ENCODE measurements around the gene CLIC5. TPM values are rescaled to one million over a fixed set of nuclear protein-coding genes. Genes with fewer than 3 reads are reported as not detected.

Gene CLIC5
- total and polyA plus RNA-seq, 2 of the 8 experiments (the other 6 are each of a cell fraction or from before 2014, with no cell fraction given), result 0.12 to 0.15 TPM

DNA sequence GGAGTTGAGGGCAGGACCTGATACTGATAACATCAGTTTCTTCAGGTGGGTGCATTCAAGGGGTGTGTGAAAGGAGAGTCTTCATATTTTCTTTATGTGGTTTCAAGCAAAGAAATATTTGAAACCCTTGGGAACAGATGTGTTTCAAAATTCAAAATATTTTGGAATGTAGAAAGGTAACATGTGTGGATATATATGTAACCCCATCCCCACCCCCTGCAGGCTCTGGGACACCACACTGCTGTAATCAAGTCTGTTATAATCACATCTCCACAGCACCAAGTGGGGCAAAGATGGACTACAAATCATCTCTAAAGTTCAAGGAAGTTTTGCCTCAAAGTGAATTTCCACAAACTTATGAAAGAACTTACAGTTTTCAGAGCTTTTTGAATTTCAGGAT lies 41.1 kb downstream of the CLIC5 start:
- Histone ChIP-seq H2BK15ac (ENCODE audit: low read length) (no peak overlapping the region), H2BK5ac (ENCODE audit: low read depth, low read length) (no peak overlapping the region), H4K5ac (ENCODE audit: insufficient read length, low read depth, low read length) (no peak overlapping the region), H2AFZ (ENCODE audit: low read length) (no peak overlapping the region), H3K36me3 (ENCODE audit: control insufficient read depth in 2 of 4, insufficient read depth in 4 of 4, low read length in 3 of 4) (no peaks in the 10 kb centered on the region), H3K4me3 (ENCODE audit: extremely low read depth in 1 of 4, insufficient read depth in 2 of 4, low read depth in 3 of 4, low read length in 4 of 4) (no peak overlapping the region), H3K27me3 (replicated peaks in 1 of 4; ENCODE audit: control insufficient read depth in 3 of 4, extremely low read depth in 1 of 4, insufficient read depth in 3 of 4, low read length in 3 of 4) (no peaks in the 10 kb centered on the region), H4K20me1 (replicated peaks in 1 of 2; ENCODE audit: control insufficient read depth in 1 of 2, insufficient read depth in 2 of 2, low read length in 2 of 2) (no peaks in the 10 kb centered on the region), H2BK120ac (replicated peaks; ENCODE audit: low read depth, low read length) (no peak overlapping the region), H3K14ac (ENCODE audit: insufficient read length) (no peak overlapping the region), H3K4ac (replicated peaks; ENCODE audit: insufficient read length, low read depth, low read length) (no peak overlapping the region), H3K4me1 (replicated peaks in 1 of 4; ENCODE audit: control insufficient read depth in 3 of 4, insufficient read depth in 4 of 4, low read length in 3 of 4) (peaks cover 0 to 4% (median 0%) of the 10 kb centered on the region in 4 experiments; a peak in 1 of 7 replicates), H3K23me2 (ENCODE audit: low read depth, low read length) (no peaks in the 10 kb centered on the region), H3K27ac (ENCODE audit: low read depth, low read length) (no peak overlapping the region), H2BK20ac (ENCODE audit: low read length) (no peak overlapping the region), H3K56ac (replicated peaks; ENCODE audit: insufficient read length, low read depth, low read length) (no peak overlapping the region), H3K79me2 (ENCODE audit: control insufficient read depth in 1 of 2, insufficient read depth in 2 of 2, low read length in 2 of 2) (no peaks in the 10 kb centered on the region), H4K8ac (ENCODE audit: extremely low read depth, insufficient read depth, low read length) (no peak overlapping the region), H3K18ac (ENCODE audit: extremely low read depth, low read length) (no peak overlapping the region), H3K79me1 (ENCODE audit: low read depth, low read length) (no peaks in the 10 kb centered on the region), H3K9me3 (ENCODE audit: insufficient read depth in 2 of 2, low read depth in 1 of 2, low read length in 1 of 2) (no peaks in the 10 kb centered on the region), H3K23ac (ENCODE audit: insufficient read length) (no peak overlapping the region), H2BK12ac (ENCODE audit: low read depth, low read length) (no peak overlapping the region), H3K4me2 (ENCODE audit: insufficient read depth in 1 of 2, low read depth in 2 of 2, low read length in 2 of 2) (no peak overlapping the region), H2AK5ac (ENCODE audit: low read depth, low read length) (no peak overlapping the region), H4K91ac (replicated peaks; ENCODE audit: insufficient read length, low read length) (no peak overlapping the region), H3K9ac (replicated peaks in 1 of 4; ENCODE audit: extremely low read depth in 1 of 4, low read depth in 3 of 4, low read length in 3 of 4) (no peak overlapping the region)
- TF ChIP-seq EP300 (IDR thresholded peaks at IDR 0.05; ENCODE audit: borderline replicate concordance in 1 of 2, low read depth in 2 of 2, low read length in 2 of 2), result no peak
- no peak for TF ChIP-seq GABPA (IDR thresholded peaks at IDR 0.05; ENCODE audit: borderline replicate concordance, insufficient read depth, low read length)
- TF ChIP-seq SP1 (IDR thresholded peaks at IDR 0.05; ENCODE audit: low read depth, low read length), result no peak
- no peak for TF ChIP-seq EZH2 (IDR thresholded peaks at IDR 0.05; ENCODE audit: low read depth, low read length, severe bottlenecking)
- TF ChIP-seq FOSL1 (IDR thresholded peaks at IDR 0.05; ENCODE audit: insufficient read depth, low read depth, low read length), result no peak
- no peak for TF ChIP-seq MAFK (IDR thresholded peaks at IDR 0.05; ENCODE audit: low read depth, low read length)
- POLR2A ChIA-PET (ENCODE audit: partially characterized antibody), result no interaction called here
- CTCF ChIA-PET (ENCODE audit: partially characterized antibody), result interaction anchor here (1.3 kb wide), 1 partner anchor 13 kb away, joined by 3 read pairs; no protein-coding TSS in a partner anchor
- FAIRE-seq (no peak), DNase-seq (ENCODE audit: low read depth in 1 of 2, low spot score in 2 of 2) (no peak)

Data from H1 (cell line).